Esophagus muscularis mucosa (tissue), 4 donors: ENCODE results near the gene DDI1. TPM values are rescaled to one million over a fixed set of nuclear protein-coding genes. Genes with fewer than 3 reads are reported as not detected.

Experiments
- DNase-seq: peaks from one replicate; pipeline ENCODE4 v3.0.0-alpha.2; 2017; ENCODE audit errors: extremely low spot score
- H3K27ac ChIP-seq, 4 donors: fragments of 200-600 bp; sonication (generic); replicated peaks in 1 of 4; 1 replicate in 3 of 4; 2 replicates in 1 of 4; pipeline ENCODE4 v1.5.1; 2016 to 2019; ENCODE audit warnings: mild to moderate bottlenecking in 1 of 4
- H3K27me3 ChIP-seq, 4 donors: fragments of 200-600 bp; sonication (generic); one replicate each; pipeline versions ENCODE4 v1.5.1 to v1.6.0; 2016 to 2019
- H3K36me3 ChIP-seq, 4 donors: fragments of 200-600 bp; sonication (generic); one replicate each; pipeline ENCODE4 v1.5.1; 2016 to 2019
- H3K4me1 ChIP-seq, 4 donors: fragments of 200-600 bp; sonication (generic); one replicate each; pipeline ENCODE4 v1.5.1; 2016 to 2019
- H3K4me3 ChIP-seq, 4 donors: fragments of 200-600 bp; sonication (generic); 1 replicate in 2 of 4; 2 replicates in 2 of 4; pipeline ENCODE4 v1.5.1; 2016 to 2019; ENCODE audit warnings: mild to moderate bottlenecking in 4 of 4, moderate library complexity in 1 of 4
- H3K9me3 ChIP-seq, 4 donors: fragments of 200-600 bp; sonication (generic); 1 replicate in 3 of 4; 2 replicates in 1 of 4; pipeline ENCODE4 v1.5.1; 2016 to 2019
- CTCF ChIP-seq, 3 experiments: fragments of 200-600 bp in 2 of 3; fragments of 450-650 bp in 1 of 3; sonication (generic) in 2 of 3; IDR thresholded peaks; one replicate each; pipeline ENCODE4 v1.5.1; 2017 to 2019; ENCODE audit warnings: antibody characterized with exemption in 3 of 3, mild to moderate bottlenecking in 2 of 3, moderate library complexity in 1 of 3
- EP300 ChIP-seq: sonication (generic); formaldehyde crosslinking; IDR thresholded peaks from one replicate; pipeline ENCODE4 v1.6.1; 2017; ENCODE audit warnings: antibody characterized with exemption
- POLR2A ChIP-seq: fragments of 450-650 bp; IDR thresholded peaks from one replicate; pipeline ENCODE4 v1.6.1; 2017; ENCODE audit warnings: antibody characterized with exemption, moderate library complexity, mild to moderate bottlenecking, low read depth
- POLR2AphosphoS5 ChIP-seq, 2 donors: sonication (generic); formaldehyde crosslinking; IDR thresholded peaks; one replicate each; pipeline ENCODE4 v1.6.1; 2017; ENCODE audit warnings: antibody characterized with exemption in 2 of 2
- WGBS: methylation state at CpG from one replicate; pipeline ENCODE4 v1.1.5; 2018; 5-methylcytosine and 5-hydroxymethylcytosine counted together
- intact Hi-C: fragments of 100-400 bp; cut with DNase I; formaldehyde crosslinking; loops from one replicate; pipeline ENCODE4 v1.15.1; 2023
- total RNA-seq, 4 donors: library from RNA; depleted of rRNA; stranded (reverse); fragments of >200 nt; gene quantifications; one replicate each; pipeline versions ENCODE4 v1.1.0 to v1.2.1, GENCODE V29; 2016

The DDI1 gene
- total RNA-seq, 4 donors from 2014 or later, result not detected

GRCh38 chr11:104009744-104010143, 26.7 kb upstream of the DDI1 start:
- WGBS, result 39% methylated on average over 3 of the region's 3 CpGs
- Histone ChIP-seq H3K27me3 (no peaks in the 10 kb centered on the region), H3K4me3 (no peak overlapping the region), H3K9me3 (no peaks in the 10 kb centered on the region), H3K36me3 (no peaks in the 10 kb centered on the region), H3K27ac (no peak overlapping the region), H3K4me1 (peaks cover 0 to 24% (median 10%) of the 10 kb centered on the region in 4 donors)
- TF ChIP-seq EP300 (no peak), POLR2AphosphoS5 (IDR thresholded peaks at IDR 0.05) (no peak), POLR2A (no peak), CTCF (IDR thresholded peaks at IDR 0.05) (no peak)
- intact Hi-C loops, result no loop called here
- no peak for DNase-seq

- Histone ChIP-seq H3K27ac (no peak overlapping the region), H3K9me3 (no peaks in the 10 kb centered on the region), H3K36me3 (no peaks in the 10 kb centered on the region), H3K4me1 (peaks cover 0 to 11% (median 3%) of the 10 kb centered on the region in 4 donors), H3K4me3 (no peak overlapping the region), H3K27me3 (no peaks in the 10 kb centered on the region)
- intact Hi-C loops, result no loop called here
- 79% methylated on average over 2 of the region's 2 CpGs for WGBS
- no peak for DNase-seq
- TF ChIP-seq EP300, result no peak
- no peak for TF ChIP-seq POLR2AphosphoS5 (IDR thresholded peaks at IDR 0.05)
- no peak for TF ChIP-seq CTCF (IDR thresholded peaks at IDR 0.05)
- TF ChIP-seq POLR2A, result no peak
These were observed 25.4 kb upstream of the DDI1 start for GRCh38 chr11:104011044-104011443.

- Histone ChIP-seq H3K36me3 (no peaks in the 10 kb centered on the region), H3K27me3 (no peaks in the 10 kb centered on the region), H3K4me1 (no peaks in the 10 kb centered on the region), H3K4me3 (no peak overlapping the region), H3K27ac (no peak overlapping the region), H3K9me3 (no peaks in the 10 kb centered on the region)
- intact Hi-C loops, result no loop called here
- DNase-seq, result no peak
- TF ChIP-seq EP300 (no peak), POLR2AphosphoS5 (IDR thresholded peaks at IDR 0.05) (no peak), CTCF (IDR thresholded peaks at IDR 0.05) (no peak), POLR2A (no peak)
- WGBS, result 69% methylated on average over 3 of the region's 3 CpGs
These were observed 20.6 kb upstream of the DDI1 start for GRCh38 chr11:104015649-104016415.

- Histone ChIP-seq H3K36me3 (no peaks in the 10 kb centered on the region), H3K9me3 (no peaks in the 10 kb centered on the region), H3K4me3 (no peak overlapping the region), H3K4me1 (no peaks in the 10 kb centered on the region), H3K27ac (no peak overlapping the region), H3K27me3 (no peaks in the 10 kb centered on the region)
- 89% methylated on average over 2 of the region's 2 CpGs for WGBS
- DNase-seq, result no peak
- intact Hi-C loops, result no loop called here
- TF ChIP-seq POLR2A (no peak), CTCF (IDR thresholded peaks at IDR 0.05) (no peak), EP300 (no peak), POLR2AphosphoS5 (IDR thresholded peaks at IDR 0.05) (no peak)
These were observed 11.9 kb upstream of the DDI1 start for GRCh38 chr11:104024572-104024971.
